Hepatocyte (in vitro differentiated cells): Measurements from ENCODE around the gene TMEM121B. TPM values are rescaled to one million over a fixed set of nuclear protein-coding genes. Genes with fewer than 3 reads are reported as not detected.

Source experiments
- DNase-seq: peaks from one replicate; pipeline ENCODE4 v3.0.0-alpha.2; 2016; ENCODE audit warnings: low spot score
- H2AFZ ChIP-seq: fragments of 200-600 bp; sonication (generic); 2 replicates; pipeline ENCODE4 v1.6.0; 2016; ENCODE audit warnings: antibody characterized with exemption, mild to moderate bottlenecking
- H3K27ac ChIP-seq: fragments of 200-600 bp; sonication (generic); 2 replicates; pipeline ENCODE4 v1.5.1; 2016; ENCODE audit warnings: mild to moderate bottlenecking
- H3K27me3 ChIP-seq: fragments of 200-600 bp; sonication (generic); 2 replicates; pipeline ENCODE4 v1.6.1; 2016
- H3K36me3 ChIP-seq: fragments of 200-600 bp; sonication (generic); replicated peaks from 2 replicates; pipeline ENCODE4 v1.5.1; 2016; ENCODE audit warnings: low read depth; ENCODE audit not compliant: insufficient read depth
- H3K4me1 ChIP-seq: fragments of 200-600 bp; sonication (generic); 2 replicates; pipeline ENCODE4 v1.5.1; 2016; ENCODE audit warnings: mild to moderate bottlenecking, moderate library complexity; ENCODE audit not compliant: insufficient read depth
- H3K4me2 ChIP-seq: fragments of 200-600 bp; sonication (generic); 2 replicates; pipeline ENCODE4 v1.6.0; 2016
- H3K4me3 ChIP-seq: fragments of 200-600 bp; sonication (generic); 2 replicates; pipeline ENCODE4 v1.5.1; 2016; ENCODE audit warnings: mild to moderate bottlenecking
- H3K79me2 ChIP-seq: fragments of 200-600 bp; sonication (generic); 2 replicates; pipeline ENCODE4 v1.6.0; 2017; ENCODE audit warnings: mild to moderate bottlenecking
- H3K9me2 ChIP-seq: fragments of 200-600 bp; sonication (generic); replicated peaks from 2 replicates; pipeline ENCODE4 v1.6.0; 2017; ENCODE audit warnings: mild to moderate bottlenecking; ENCODE audit not compliant: insufficient read depth
- H3K9me3 ChIP-seq: fragments of 200-600 bp; sonication (generic); 2 replicates; pipeline ENCODE4 v1.5.1; 2016; ENCODE audit warnings: low read depth, mild to moderate bottlenecking
- H4K20me1 ChIP-seq: fragments of 200-600 bp; sonication (generic); 2 replicates; pipeline ENCODE4 v1.6.0; 2016; ENCODE audit warnings: mild to moderate bottlenecking; ENCODE audit not compliant: insufficient read depth, poor library complexity, severe bottlenecking
- EZH2 ChIP-seq: fragments of 200-600 bp; sonication (generic); IDR thresholded peaks from 2 replicates; pipeline ENCODE4 v1.6.1; 2016; ENCODE audit warnings: antibody characterized with exemption, mild to moderate bottlenecking, borderline replicate concordance
- EZH2phosphoT487 ChIP-seq: fragments of 200-600 bp; sonication (generic); IDR thresholded peaks from one replicate; pipeline ENCODE4 v1.6.1; 2018; ENCODE audit warnings: antibody characterized with exemption, mild to moderate bottlenecking, low read depth, moderate library complexity; ENCODE audit not compliant: unreplicated experiment, severe bottlenecking
- WGBS: methylation state at CpG from one replicate; pipeline ENCODE4 v1.1.6; 2016; ENCODE audit warnings: low lambda C conversion rate; ENCODE audit errors: missing lambda C conversion rate; 5-methylcytosine and 5-hydroxymethylcytosine counted together
- polyA plus RNA-seq: library from polyadenylated mRNA; unstranded; fragments of >200 nt; fragmentation: Nextera tagmentation; extraction: Ambion mirVana; gene quantifications from 2 replicates; pipeline ENCODE4 v1.2.1, GENCODE V29; 2016
- total RNA-seq: library from RNA; depleted of rRNA; stranded (reverse); fragments of >200 nt; gene quantifications from 2 replicates; pipeline ENCODE4 v1.2.3, GENCODE V29; 2014
- TF ChIP-seq, protein P1 (sequence below): fragments of 200-600 bp; sonication (generic); IDR thresholded peaks from 2 replicates; pipeline ENCODE4 v1.5.1; 2016; ENCODE audit warnings: antibody characterized with exemption, mild to moderate bottlenecking; ENCODE audit not compliant: poor library complexity

The TMEM121B gene
- total and polyA plus RNA-seq, 2 experiments from 2014 or later, result 0.30 to 0.50 TPM

DNA sequence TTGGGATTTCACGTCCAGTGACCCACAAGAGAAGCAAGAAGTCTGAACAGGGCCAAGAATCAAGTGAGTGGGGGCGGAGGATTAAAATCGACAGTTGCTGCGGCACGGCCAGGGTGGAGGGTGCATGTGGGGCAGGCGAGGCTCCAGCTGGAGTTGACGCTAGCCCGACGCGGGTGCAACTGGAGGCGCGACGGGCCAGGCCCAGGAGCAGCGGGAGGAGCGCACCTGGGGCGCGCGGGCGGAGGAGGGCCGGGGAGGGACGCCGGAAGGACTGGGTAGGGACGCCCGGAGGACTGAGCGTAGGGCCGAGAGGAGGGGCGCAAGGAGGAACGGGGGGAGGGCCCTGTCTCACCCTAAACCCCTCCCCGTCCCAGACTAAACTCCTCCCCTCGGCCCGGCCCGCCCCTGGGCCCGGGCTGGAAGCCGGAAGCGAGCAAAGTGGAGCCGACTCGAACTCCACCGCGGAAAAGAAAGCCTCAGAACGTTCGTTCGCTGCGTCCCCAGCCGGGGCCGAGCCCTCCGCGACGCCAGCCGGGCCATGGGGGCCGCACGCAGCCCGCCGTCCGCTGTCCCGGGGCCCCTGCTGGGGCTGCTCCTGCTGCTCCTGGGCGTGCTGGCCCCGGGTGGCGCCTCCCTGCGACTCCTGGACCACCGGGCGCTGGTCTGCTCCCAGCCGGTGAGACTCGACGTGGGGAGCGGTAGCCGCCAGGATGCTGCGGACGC lies 36.4 kb downstream of the TMEM121B start, which contains the start of gene IL17RA:
TSS of gene IL17RA (plus strand) at position 447 of the 723 bp plus-strand sequence. CDS start at position 539, 92 bp downstream.
- Histone ChIP-seq H3K4me1 (peaks cover 9% of the 10 kb centered on the region), H3K36me3 (no peaks in the 10 kb centered on the region), H3K27ac (peak within 1 kb of the TSS; percentile 82), H3K4me3 (peak within 1 kb of the TSS; percentile 77), H4K20me1 (peaks cover 10% of the 10 kb centered on the region), H3K9me3 (no peaks in the 10 kb centered on the region), H3K27me3 (no peaks in the 10 kb centered on the region), H3K4me2 (peak within 1 kb of the TSS; percentile 91), H3K9me2 (no peaks in the 10 kb centered on the region), H2AFZ (peak within 1 kb of the TSS; percentile 94), H3K79me2 (peaks cover 15% of the 10 kb centered on the region)
- peak; percentile 94 for DNase-seq
- 1% methylated on average over 45 of the region's 68 CpGs for WGBS
- TF ChIP-seq, protein P1, sequence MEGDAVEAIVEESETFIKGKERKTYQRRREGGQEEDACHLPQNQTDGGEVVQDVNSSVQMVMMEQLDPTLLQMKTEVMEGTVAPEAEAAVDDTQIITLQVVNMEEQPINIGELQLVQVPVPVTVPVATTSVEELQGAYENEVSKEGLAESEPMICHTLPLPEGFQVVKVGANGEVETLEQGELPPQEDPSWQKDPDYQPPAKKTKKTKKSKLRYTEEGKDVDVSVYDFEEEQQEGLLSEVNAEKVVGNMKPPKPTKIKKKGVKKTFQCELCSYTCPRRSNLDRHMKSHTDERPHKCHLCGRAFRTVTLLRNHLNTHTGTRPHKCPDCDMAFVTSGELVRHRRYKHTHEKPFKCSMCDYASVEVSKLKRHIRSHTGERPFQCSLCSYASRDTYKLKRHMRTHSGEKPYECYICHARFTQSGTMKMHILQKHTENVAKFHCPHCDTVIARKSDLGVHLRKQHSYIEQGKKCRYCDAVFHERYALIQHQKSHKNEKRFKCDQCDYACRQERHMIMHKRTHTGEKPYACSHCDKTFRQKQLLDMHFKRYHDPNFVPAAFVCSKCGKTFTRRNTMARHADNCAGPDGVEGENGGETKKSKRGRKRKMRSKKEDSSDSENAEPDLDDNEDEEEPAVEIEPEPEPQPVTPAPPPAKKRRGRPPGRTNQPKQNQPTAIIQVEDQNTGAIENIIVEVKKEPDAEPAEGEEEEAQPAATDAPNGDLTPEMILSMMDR, result no peak
- TF ChIP-seq EZH2phosphoT487 (no peak), EZH2 (no peak)

DNA sequence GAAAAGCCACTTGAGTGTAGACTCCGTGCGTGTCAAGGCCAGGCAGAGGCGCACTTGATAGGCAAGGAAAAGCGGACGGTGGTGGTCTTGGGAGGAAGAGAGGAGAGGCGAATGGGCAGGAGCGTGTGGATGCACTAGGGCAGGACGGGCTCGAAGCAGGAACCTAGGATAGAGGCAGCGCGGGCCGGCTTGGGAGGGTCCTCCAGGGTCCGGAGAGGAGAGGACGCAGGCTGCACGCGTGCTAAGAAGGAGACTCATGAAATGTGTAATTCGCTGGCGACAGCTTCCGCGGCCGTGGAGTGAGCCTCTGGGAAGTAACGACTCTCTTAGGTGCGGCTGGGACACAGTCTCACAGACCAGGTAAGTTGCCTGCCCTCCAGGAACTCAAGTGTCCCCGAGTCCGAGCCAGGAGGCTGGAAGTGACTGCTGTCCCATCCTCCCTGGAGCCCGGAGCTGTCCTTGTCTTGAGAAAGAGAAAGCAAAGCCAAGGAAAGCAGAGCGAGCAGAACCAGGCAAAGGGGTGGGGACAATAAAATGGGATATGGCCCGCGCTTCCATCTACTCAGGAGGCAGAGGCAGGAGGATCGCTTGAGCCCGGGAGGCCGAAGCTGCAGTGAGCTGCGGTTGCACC lies 37.2 kb downstream of the TMEM121B start:
- Histone ChIP-seq H3K79me2 (peaks cover 11% of the 10 kb centered on the region), H3K27ac (peak overlapping the region; percentile 58), H3K9me3 (no peaks in the 10 kb centered on the region), H4K20me1 (peaks cover 10% of the 10 kb centered on the region), H3K9me2 (no peaks in the 10 kb centered on the region), H3K4me1 (peaks cover 9% of the 10 kb centered on the region), H3K36me3 (no peaks in the 10 kb centered on the region), H3K4me3 (peak overlapping the region; percentile 57), H3K27me3 (no peaks in the 10 kb centered on the region), H2AFZ (peak overlapping the region; percentile 92), H3K4me2 (peak overlapping the region; percentile 91)
- TF ChIP-seq, protein P1, result no peak
- no peak for TF ChIP-seq EZH2phosphoT487
- TF ChIP-seq EZH2, result no peak
- 96% methylated on average over 29 of the region's 33 CpGs for WGBS
- no peak for DNase-seq

DNA sequence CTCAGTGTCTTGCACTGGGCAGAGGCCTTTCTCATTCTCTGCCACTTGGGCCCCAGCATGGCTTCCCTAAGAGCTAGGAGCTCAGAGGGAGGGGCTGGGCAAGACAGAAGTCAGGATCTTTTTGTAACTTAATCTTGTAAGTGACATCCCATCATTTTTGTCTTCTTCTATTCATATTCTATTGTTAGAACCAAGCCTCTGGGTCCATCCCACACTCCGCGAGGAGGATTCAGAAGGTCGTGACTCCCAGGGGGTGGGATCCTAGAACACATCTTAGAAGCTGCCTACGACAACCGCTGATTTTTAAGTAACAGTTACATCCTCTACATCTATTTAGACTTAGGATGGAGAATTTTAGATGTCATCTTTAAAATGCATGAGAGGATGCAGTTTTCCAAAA lies 37.9 kb downstream of the TMEM121B start:
- Histone ChIP-seq H2AFZ (no peak overlapping the region), H3K9me3 (no peaks in the 10 kb centered on the region), H3K27ac (no peak overlapping the region), H3K9me2 (no peaks in the 10 kb centered on the region), H3K4me3 (no peak overlapping the region), H3K4me2 (no peak overlapping the region), H3K79me2 (peaks cover 11% of the 10 kb centered on the region), H3K36me3 (no peaks in the 10 kb centered on the region), H4K20me1 (peaks cover 10% of the 10 kb centered on the region), H3K27me3 (no peaks in the 10 kb centered on the region), H3K4me1 (peaks cover 9% of the 10 kb centered on the region)
- WGBS, result 100% methylated on average over 5 of the region's 5 CpGs
- no peak for DNase-seq
- TF ChIP-seq, protein P1, result no peak
- TF ChIP-seq EZH2phosphoT487, result no peak
- no peak for TF ChIP-seq EZH2
